HG03520 (cell line): ENCODE data around the gene HNRNPUL2.
A peak's percentile ranks its signal among the peaks of the same experiment; 100 is the strongest.

Source experiments
- ATAC-seq: cut with Tn5 transposase; IDR thresholded peaks from one replicate; pipeline ENCODE4 v1.9.1; 2021; ENCODE audit warnings: mild to moderate bottlenecking, moderate library complexity; ENCODE audit not compliant: unreplicated experiment

Gene HNRNPUL2

DNA sequence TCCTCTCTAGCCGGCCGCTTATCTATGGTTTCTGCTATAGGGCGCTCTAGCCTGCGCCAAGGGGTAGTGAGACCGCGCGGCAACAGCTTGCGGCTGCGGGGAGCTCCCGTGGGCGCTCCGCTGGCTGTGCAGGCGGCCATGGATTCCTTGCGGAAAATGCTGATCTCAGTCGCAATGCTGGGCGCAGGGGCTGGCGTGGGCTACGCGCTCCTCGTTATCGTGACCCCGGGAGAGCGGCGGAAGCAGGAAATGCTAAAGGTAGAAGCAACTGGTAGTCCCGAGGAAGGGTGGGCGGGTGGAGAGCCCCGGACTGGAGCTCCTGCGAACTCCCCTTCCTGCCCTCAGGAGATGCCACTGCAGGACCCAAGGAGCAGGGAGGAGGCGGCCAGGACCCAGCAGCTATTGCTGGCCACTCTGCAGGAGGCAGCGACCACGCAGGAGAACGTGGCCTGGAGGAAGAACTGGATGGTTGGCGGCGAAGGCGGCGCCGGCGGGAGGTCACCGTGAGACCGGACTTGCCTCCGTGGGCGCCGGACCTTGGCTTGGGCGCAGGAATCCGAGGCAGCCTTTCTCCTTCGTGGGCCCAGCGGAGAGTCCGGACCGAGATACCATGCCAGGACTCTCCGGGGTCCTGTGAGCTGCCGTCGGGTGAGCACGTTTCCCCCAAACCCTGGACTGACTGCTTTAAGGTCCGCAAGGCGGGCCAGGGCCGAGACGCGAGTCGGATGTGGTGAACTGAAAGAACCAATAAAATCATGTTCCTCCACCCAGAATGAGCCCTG, 55.5 kb downstream of the HNRNPUL2 start, which contains the start of the genes LBHD1 and UQCC3:
Gene LBHD1 (minus strand): TSS at position 660 of the 782 bp plus-strand sequence. CDS start 2,236 bp downstream, outside the sequence.
Gene UQCC3 (plus strand): TSS at position 66 of the 782 bp plus-strand sequence. CDS start 73 bp downstream, at position 139.
- ATAC-seq, result peak; percentile 56

DNA sequence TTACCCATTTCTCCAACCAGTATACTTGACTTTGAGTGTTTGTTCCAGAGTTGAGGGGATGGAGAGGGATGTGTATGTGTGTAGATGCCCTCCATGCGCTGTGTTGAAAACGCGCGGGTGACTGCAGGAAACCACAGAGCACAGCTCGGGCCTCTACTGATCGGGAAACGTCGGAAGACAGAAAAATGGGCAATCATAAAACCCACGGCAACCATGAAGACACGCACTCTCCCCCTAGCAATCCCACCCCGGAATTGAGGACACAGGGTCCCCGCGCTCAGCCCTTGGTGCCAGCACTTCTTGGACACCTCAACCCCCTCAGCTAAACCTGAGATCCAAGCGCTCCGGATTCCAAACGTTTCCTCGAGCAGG, 56.0 kb downstream of the HNRNPUL2 start:
- no peak for ATAC-seq

DNA sequence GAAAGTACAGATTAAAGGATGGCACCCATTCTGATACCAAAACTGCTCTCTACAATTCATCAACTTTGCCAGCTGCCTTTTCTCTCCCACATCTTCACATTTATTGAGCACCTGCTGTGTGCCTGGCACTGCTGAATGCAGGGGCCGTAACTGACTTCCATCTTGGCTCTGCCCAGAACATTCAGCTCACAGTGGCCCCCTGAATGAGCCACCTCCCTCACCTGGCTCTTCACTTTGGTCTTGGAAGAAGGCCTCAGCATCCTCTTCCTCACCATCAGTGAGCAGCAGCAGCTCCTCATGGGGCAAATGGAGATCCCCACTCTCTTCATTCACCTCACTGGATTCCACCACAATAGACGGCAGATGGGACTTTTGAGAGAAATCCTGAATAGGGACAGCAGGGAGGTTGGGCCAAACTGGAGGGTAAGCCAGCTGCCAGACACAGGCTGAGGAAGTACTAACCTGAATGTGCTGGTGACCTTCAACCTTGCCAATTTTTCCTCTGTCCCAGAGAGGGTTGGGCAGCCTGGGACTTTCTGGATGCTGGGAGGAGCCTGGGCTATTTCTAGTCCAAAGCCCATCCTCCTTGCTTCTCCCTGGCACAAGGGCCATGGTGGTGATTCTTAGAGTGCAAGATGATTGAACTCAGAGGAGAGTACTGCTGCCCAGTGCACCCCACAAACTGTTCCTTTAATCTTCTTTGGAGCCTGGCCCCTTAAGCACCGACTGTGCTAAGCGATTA, 57.7 kb downstream of the HNRNPUL2 start:
- ATAC-seq, result no peak

DNA sequence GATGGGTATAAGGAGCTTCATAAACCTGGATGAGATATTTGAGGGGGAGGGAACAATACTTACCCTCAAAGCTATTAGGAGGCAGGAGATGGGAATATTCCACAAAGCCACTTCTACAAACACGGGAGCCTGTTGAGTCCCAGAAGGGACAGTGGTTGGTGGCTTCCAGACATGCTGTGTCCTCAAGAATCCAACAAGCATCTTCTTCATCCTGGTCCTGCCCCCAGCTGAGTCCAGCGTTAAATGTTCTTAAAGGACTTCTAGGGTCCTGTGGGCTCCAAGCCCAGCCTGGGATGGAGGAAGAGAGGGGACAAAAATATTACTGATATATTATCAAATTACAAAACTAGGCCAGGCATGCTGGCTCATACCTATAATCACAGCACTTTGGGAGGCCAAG, 59.8 kb downstream of the HNRNPUL2 start:
- ATAC-seq, result no peak

DNA sequence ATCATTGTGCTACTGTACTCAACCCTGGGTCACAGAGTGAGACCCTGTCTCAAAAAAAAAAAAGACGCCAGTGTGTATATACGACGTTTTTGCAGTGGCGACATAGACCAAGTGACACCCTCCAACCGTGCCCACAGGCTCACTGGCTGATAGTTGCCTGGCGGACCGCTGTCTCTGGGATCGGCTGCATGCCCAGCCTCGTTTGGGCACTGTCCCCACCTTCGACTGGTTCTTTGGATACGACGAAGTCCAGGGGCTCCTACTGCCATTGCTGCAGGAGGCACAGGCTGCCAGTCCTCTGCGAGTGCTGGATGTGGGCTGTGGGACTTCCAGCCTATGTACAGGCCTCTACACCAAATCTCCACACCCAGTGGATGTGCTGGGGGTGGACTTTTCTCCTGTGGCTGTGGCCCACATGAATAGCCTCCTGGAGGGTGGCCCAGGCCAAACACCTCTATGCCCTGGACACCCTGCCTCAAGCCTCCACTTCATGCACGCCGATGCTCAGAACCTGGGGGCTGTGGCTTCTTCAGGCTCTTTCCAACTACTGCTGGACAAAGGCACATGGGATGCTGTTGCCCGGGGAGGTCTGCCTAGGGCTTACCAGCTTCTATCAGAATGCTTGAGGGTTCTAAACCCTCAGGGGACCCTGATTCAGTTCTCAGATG, 60.9 kb downstream of the HNRNPUL2 start:
- ATAC-seq, result no peak

DNA sequence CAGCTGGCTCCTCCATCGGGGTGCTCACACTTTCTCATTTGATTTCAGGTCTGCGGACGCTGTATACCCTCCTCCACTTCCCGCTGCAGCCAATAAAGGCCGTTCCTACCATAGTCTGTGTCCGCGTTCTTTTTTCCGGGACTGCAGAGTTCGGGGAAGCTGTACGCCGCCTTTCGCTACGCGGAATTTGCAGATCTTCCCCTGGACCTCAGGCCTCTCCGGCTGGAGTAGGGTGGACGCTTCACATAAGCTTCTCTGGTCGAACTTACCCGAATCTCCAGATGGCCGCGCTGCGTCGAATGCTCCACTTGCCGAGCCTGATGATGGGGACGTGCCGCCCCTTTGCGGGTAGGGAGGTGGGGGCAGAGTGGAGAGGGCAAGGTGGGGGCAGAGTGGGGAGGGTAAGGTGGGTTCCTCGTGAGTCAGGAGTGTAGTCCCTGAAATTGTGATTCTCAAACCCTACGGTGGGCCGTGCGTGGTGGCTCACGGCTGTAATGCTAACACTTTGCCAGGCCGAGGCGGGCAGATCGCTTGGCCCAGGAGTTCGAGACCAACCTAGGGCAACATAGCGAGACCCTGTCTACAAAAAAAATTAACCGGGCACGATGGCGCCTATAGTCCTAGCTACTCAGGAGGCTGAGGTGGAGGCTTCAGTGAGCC, 61.5 kb downstream of the HNRNPUL2 start:
- ATAC-seq, result peak; percentile 22

DNA sequence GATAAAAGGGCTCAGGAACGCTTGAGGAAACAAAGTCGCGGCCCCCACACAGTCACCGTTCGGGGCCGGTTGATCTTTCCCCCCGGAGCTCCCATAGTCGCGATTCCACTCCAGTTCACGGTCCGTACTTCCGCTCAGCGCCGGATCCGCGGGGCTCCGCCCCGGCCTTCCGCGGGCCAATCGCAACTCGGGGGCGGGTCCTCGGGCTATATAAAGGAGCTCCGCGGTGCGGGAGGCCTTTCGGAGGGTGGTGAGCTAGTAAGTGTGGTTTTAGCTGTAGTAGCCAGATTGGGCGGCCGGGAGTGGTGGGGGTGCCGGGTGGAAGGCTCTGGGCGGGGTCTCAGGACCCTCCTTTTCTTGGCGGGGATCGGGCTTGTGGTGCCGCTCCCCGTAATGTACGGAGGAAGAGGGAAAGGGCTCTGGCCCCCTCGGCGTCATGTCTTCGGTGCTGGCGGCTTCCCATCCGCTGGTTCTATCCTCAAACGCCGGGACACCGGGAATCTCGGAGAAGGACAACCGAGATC, 62.1 kb downstream of the HNRNPUL2 start, which contains the start of the genes C11orf98 and CSKMT:
Gene C11orf98 (minus strand): TSS at position 136 of the 524 bp plus-strand sequence. CDS start 41 bp downstream, at position 95.
Gene CSKMT (plus strand): TSS at position 238 of the 524 bp plus-strand sequence. CDS start 568 bp downstream, outside the sequence.
- peak; percentile 70 for ATAC-seq

DNA sequence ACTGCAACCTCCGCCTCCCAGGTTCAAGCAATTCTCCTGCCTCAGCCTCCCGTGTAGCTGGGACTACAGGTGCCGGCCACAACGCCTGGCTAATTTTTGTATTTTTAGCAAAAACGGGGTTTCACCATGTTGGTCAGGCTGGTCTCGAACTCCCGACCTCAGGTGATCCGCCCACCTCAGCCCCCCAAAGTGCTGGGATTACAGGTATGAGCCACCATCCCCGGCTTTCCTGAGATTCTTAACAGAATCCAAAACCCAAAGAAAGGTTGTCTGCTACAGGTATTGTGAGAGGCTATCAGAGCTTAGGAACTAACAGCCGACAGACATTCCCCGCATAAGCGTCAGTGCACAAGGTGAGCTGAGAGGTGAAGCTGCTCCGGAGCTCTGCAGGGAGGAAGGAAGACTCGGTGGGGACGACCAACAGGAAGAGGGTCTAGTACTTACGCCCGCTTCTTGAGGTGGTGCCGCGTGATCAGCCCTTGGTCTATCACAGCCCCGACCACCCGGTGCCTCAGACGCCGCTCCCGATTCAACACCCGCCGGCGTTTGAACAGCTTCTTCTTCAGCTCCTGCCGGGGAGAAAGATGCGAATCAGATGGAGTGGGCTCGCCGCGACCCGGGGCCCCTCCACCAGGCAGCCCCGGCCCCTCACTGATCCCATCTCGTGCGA, 62.7 kb downstream of the HNRNPUL2 start:
- peak; percentile 22 for ATAC-seq
